Body of pancreas (tissue), 4 donors: Measurements from ENCODE around the gene FGFR3. TPM values are rescaled to one million over a fixed set of nuclear protein-coding genes. Genes with fewer than 3 reads are reported as not detected.

ENCODE experiments used
- ATAC-seq: fragments of 150-250 bp; one replicate; pipeline ENCODE4 v1.9.1; 2016
- DNase-seq, 4 donors: peaks; one replicate each; pipeline ENCODE4 v3.0.0-alpha.2; 2019
- H3K27ac ChIP-seq, 4 donors: fragments of 200-600 bp; sonication (generic); 1 replicate in 3 of 4; 2 replicates in 1 of 4; pipeline versions ENCODE4 v1.5.1 to v1.6.1; 2016 to 2019; ENCODE audit warnings: mild to moderate bottlenecking in 1 of 4, mixed read lengths in 1 of 4, moderate library complexity in 1 of 4
- H3K27me3 ChIP-seq, 2 donors: fragments of 200-600 bp; sonication (generic); one replicate each; pipeline ENCODE4 v1.6.0; 2016; ENCODE audit warnings: mild to moderate bottlenecking in 1 of 2
- H3K36me3 ChIP-seq, 2 donors: fragments of 200-600 bp; sonication (generic); replicated peaks in 1 of 2; 2 replicates each; pipeline ENCODE4 v1.5.1; 2016; ENCODE audit warnings: low read depth in 2 of 2; ENCODE audit not compliant: insufficient read depth in 1 of 2
- H3K4me1 ChIP-seq: fragments of 200-600 bp; sonication (generic); one replicate; pipeline ENCODE4 v1.6.0; 2016
- H3K4me3 ChIP-seq, 2 donors: fragments of 200-600 bp; sonication (generic); 1 replicate in 1 of 2; 2 replicates in 1 of 2; pipeline ENCODE4 v1.5.1; 2016 to 2019
- H3K9me3 ChIP-seq, 3 donors: fragments of 200-600 bp; sonication (generic); 1 replicate in 2 of 3; 2 replicates in 1 of 3; pipeline ENCODE4 v1.5.1; 2016
- POLR2A ChIP-seq, 3 donors: fragments of 450-650 bp; IDR thresholded peaks; one replicate each; pipeline ENCODE4 v1.6.1; 2016; ENCODE audit warnings: antibody characterized with exemption in 3 of 3, mild to moderate bottlenecking in 2 of 3
- WGBS, 2 donors: methylation state at CpG; one replicate each; pipeline ENCODE4 v1.1.5; 2017; 5-methylcytosine and 5-hydroxymethylcytosine counted together
- intact Hi-C: fragments of 100-400 bp; cut with DNase I; formaldehyde crosslinking; loops from one replicate; pipeline ENCODE4 v1.15.1; 2023
- total RNA-seq, 2 donors: library from RNA; depleted of rRNA; stranded (reverse); fragments of >200 nt; gene quantifications; one replicate each; pipeline ENCODE4 v1.1.0, GENCODE V29; 2016
- TF ChIP-seq, protein P1 (sequence below), 7 experiments: fragments of 450-650 bp in 4 of 7; fragments of 200-600 bp in 3 of 7; sonication (generic) in 3 of 7; IDR thresholded peaks; one replicate each; pipeline ENCODE4 v1.5.1; 2016 to 2019; ENCODE audit warnings: antibody characterized with exemption in 7 of 7

Gene FGFR3
- total RNA-seq, 2 donors from 2014 or later: 114 to 196 TPM

DNA sequence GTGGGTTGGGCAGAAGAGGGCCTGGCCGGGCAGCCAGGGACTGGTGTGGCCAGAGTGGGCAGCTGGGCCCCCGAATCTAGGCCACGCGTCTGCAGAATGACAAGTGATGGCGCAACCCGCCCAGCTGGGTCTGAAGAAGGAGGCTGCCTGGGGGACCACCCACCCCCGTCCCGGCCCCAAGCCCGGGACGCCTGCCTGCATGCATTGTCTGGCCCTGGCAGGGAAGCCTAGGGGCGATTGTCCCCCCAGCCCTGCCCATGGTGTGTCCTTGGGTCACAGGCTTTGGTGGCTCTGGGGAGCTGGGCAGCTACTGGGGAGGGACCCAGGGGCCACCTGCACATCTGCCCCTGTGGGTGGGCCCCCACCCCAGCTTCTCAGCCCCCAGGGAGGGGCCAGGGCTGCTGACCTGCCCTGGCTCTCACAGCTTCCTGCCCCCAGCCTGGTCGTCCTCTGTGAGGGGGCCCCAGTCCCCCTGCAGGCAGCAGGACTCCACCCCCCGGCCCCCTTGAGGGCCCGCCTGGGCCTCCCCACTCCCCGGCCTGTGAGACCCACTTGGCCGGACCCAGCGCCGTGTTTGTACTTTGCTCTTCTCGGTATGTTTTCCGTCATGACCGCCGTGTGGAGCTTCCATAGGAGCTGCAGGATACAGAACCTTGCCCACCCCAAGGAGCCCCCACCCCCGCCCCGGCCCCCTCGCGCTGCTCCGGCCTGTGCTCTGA is 4.9 kb downstream of the FGFR3 start:
- H3K27me3 ChIP-seq: peaks cover 0 to 6% of the 10 kb centered on the region in 2 donors
- no peak for ATAC-seq

DNA sequence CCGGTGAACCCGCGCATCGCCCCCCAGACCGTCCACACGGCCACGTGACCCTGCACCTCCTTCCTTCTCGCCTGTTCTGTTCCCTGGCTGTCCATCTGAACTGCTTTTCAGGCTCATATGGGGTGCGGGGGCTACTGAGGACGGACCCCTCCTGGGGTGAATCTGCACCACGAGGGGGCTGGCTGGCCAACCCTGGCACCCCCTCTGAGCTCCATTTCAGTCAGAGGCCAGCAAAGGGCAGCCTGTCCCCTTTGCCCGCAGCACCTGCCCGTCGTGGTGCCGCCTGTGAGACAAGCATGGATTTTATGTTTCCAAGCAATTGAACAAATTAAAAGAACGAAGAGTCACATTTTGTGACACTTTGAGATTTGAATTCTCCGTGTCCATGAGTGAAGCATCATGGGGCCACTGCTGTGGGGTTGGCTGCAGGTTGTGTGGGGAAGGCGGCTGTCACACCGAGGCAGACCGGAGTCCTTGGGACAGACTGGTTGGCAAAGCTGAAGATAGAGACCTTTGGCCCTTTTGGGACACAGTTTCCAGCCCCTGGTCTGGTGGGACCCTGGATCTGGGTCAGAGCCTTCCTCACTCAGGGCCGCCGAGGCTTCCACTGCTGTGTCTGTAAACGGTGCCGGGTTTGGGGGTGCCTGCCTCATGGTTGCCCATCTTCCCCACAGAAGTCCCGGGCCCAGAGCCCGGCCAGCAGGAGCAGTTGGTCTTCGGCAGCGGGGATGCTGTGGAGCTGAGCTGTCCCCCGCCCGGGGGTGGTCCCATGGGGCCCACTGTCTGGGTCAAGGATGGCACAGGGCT is 5.7 kb downstream of the FGFR3 start:
- ATAC-seq (no peak), DNase-seq (no peak)
- Histone ChIP-seq H3K36me3 (no peaks in the 10 kb centered on the region), H3K9me3 (no peaks in the 10 kb centered on the region), H3K4me1 (peaks cover 68% of the 10 kb centered on the region), H3K4me3 (no peak overlapping the region), H3K27me3 (peaks cover 0 to 6% of the 10 kb centered on the region in 2 donors), H3K27ac (peak overlapping the region in 3 of 4 donors; percentile 44 to 72 (median 44))
- 64 to 65% methylated on average over 11 to 30 of the region's 30 CpGs for WGBS, 2 donors
- TF ChIP-seq, protein P1, sequence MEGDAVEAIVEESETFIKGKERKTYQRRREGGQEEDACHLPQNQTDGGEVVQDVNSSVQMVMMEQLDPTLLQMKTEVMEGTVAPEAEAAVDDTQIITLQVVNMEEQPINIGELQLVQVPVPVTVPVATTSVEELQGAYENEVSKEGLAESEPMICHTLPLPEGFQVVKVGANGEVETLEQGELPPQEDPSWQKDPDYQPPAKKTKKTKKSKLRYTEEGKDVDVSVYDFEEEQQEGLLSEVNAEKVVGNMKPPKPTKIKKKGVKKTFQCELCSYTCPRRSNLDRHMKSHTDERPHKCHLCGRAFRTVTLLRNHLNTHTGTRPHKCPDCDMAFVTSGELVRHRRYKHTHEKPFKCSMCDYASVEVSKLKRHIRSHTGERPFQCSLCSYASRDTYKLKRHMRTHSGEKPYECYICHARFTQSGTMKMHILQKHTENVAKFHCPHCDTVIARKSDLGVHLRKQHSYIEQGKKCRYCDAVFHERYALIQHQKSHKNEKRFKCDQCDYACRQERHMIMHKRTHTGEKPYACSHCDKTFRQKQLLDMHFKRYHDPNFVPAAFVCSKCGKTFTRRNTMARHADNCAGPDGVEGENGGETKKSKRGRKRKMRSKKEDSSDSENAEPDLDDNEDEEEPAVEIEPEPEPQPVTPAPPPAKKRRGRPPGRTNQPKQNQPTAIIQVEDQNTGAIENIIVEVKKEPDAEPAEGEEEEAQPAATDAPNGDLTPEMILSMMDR (IDR thresholded peaks at IDR 0.05): no peak
- TF ChIP-seq POLR2A (IDR thresholded peaks at IDR 0.05): no peak
- intact Hi-C loops: no loop called here

More for the DNA sequence above, 4.9 kb downstream of the FGFR3 start:
- WGBS, 2 donors: 61 to 67% methylated on average over 3 to 25 of the region's 27 CpGs
- no peak for DNase-seq
- intact Hi-C loops: no loop called here
- Histone ChIP-seq H3K36me3 (no peaks in the 10 kb centered on the region), H3K4me3 (no peak overlapping the region), H3K4me1 (peaks cover 68% of the 10 kb centered on the region), H3K9me3 (no peaks in the 10 kb centered on the region), H3K27ac (peak overlapping the region in 3 of 4 donors; percentile 44 to 84 (median 72))
- no peak for TF ChIP-seq POLR2A (IDR thresholded peaks at IDR 0.05)
- TF ChIP-seq, protein P1 (IDR thresholded peaks at IDR 0.05): no peak

DNA sequence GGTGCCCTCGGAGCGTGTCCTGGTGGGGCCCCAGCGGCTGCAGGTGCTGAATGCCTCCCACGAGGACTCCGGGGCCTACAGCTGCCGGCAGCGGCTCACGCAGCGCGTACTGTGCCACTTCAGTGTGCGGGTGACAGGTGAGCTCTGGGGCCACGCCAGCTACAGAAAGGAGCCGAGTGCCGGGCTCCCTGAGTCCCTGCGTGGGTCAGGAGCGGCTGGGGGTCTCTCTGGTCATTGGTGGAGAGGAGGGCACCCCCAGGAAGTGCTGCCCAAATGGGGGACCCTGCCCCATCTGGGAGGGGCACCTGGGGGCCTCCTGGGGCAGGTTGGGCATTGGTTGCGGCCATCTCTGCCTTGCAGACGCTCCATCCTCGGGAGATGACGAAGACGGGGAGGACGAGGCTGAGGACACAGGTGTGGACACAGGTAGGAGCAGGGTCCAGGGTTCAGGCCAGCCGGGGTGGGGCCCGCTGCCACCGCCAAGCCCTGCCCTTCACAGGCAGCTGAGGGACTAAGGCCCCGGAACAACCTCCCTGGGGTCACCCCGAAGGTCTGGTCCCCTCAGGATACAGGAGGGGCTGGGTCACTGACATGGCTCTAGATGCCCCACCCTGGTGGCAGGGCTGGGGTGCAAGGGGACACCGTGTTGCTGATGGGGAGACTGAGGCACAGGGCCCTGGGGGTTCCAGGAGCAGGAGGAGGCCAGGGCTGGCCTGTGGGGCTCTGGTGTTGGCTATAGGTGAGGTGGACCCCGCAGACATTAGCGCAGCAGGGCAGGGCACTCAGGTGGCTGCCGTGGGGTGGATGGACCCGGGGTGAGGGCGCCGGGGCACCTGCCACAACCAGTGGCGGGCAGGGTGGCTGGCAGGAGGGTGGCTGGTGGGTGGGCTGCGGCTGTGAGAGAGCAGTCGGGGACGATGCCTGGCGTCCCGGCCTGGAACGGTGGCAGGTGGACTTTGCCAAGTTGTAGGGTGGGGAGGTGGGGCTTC is 6.6 kb downstream of the FGFR3 start:
- Histone ChIP-seq H3K27ac (peak overlapping the region in 3 of 4 donors; percentile 44 to 72 (median 44)), H3K9me3 (no peaks in the 10 kb centered on the region), H3K36me3 (no peaks in the 10 kb centered on the region), H3K4me1 (peaks cover 67% of the 10 kb centered on the region), H3K27me3 (no peaks in the 10 kb centered on the region), H3K4me3 (no peak overlapping the region)
- DNase-seq: no peak
- intact Hi-C loops: loop anchor here (5.0 kb wide), 1 partner anchor 47 kb away; no protein-coding TSS in a partner anchor
- TF ChIP-seq POLR2A (IDR thresholded peaks at IDR 0.05): no peak
- TF ChIP-seq, protein P1 (IDR thresholded peaks at IDR 0.05): no peak
- 66 to 89% methylated on average over 14 to 35 of the region's 41 CpGs for WGBS, 2 donors
- no peak for ATAC-seq

DNA sequence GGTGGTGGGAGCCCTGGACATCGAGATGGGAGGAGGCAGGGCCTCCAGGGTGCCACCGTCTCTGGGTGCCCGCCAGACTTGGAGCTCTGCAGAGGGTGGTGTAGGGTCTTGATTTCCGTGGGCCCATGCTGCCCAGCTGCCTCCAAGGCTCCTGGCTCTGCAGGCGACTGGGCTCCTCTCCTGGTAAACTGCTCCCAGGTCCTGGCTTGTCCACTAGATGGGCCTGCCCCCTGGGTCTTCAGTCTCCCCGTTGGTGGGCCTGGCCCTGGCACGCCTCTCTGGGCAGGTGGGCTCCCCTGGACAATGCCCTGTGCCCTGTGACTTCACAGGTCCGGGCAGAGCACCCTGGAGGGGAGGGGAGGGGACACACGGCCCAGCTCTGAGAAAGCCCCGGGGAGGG is 7.7 kb downstream of the FGFR3 start:
- no peak for TF ChIP-seq POLR2A (IDR thresholded peaks at IDR 0.05)
- TF ChIP-seq, protein P1 (IDR thresholded peaks at IDR 0.05): no peak
- WGBS, 2 donors: 50 to 77% methylated on average over 2 to 10 of the region's 10 CpGs
- Histone ChIP-seq H3K27ac (peak overlapping the region in 2 of 4 donors; percentile 19 to 72), H3K27me3 (no peaks in the 10 kb centered on the region), H3K9me3 (no peaks in the 10 kb centered on the region), H3K4me1 (peaks cover 66% of the 10 kb centered on the region), H3K36me3 (no peaks in the 10 kb centered on the region), H3K4me3 (no peak overlapping the region)
- no peak for DNase-seq
- no peak for ATAC-seq
- intact Hi-C loops: loop anchor here (5.0 kb wide), 1 partner anchor 49 kb away; no protein-coding TSS in a partner anchor
